ENCODE results near the gene CCDC142. TPM values are rescaled to one million over a fixed set of nuclear protein-coding genes. Genes with fewer than 3 reads are reported as not detected.

Gene CCDC142
- total and polyA plus RNA-seq, 4 experiments from 2014 or later: 3.6 to 67.6 (median 37.1) TPM

DNA sequence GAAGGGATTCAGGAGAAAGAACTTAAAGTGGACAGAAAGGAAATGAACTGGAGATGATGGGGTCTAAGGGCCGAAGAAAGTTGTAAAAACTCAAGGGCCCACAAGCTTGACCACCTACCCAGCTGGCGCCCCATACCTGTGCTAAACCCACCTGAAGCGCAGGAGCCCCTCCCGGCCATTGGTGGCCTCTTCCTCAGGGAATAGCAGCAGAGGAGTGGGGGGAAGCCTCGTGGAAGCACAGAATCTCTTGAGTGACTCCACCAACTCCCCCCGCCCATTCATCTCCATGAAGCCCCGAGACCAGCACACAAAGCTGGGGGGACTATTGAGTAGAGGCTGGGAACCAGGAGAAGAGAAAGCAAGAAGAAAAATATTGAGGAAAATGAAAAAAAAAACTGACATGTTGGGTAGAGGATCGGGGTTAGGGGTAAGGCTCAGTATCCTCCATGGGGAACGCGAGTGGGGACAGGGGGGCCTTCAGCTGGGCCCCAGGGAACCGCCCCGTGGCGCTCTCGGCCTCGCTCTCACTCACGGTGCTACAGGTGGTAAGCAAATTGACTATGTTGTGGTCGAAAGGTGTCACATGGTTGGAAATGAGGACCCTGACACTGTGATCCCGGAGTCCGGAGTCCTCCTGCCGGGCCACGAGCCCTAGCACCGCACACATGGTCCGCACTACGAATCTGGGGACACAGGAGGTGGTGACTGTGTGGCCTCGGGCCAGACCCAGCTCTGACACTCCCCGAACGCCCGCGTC lies 46.0 kb upstream of the CCDC142 start:
- Mint-ChIP-seq H3K36me3 (peaks cover 35 to 49% of the 10 kb centered on the region in 2 donors), H3K27me3 (no peaks in the 10 kb centered on the region), H3K9me3 (no peaks in the 10 kb centered on the region), H3K27ac (peak overlapping the region; percentile 87 to 97 (median 94)), H3K4me3 (peak overlapping the region; percentile 92 to 96 (median 94)), H3K4me1 (peaks cover 19 to 50% (median 40%) of the 10 kb centered on the region in 4 donors)
- POLR2A ChIA-PET (ENCODE audit: partially characterized antibody): interaction anchor here (0.7 to 6.3 kb wide), 16 partner anchors 9 to 309 kb away, joined by 3 to 87 read pairs (median 12); partner anchors contain the start of genes C2orf81, CCDC142, INO80B and MRPL53
- Histone ChIP-seq H3K27me3 (ENCODE audit: insufficient read depth, low read length) (no peaks in the 10 kb centered on the region), H3K9me3 (ENCODE audit: control insufficient read depth in 1 of 2, low read length in 2 of 2) (no peaks in the 10 kb centered on the region), H3K36me3 (ENCODE audit: insufficient read depth, low read length) (peaks cover 19% of the 10 kb centered on the region), H3K4me1 (ENCODE audit: insufficient read depth, low read length) (peaks cover 31% of the 10 kb centered on the region), H3K4me3 (ENCODE audit: low read length in 2 of 2) (peak overlapping the region; percentile 89 to 100), H3K27ac (ENCODE audit: low read depth, low read length) (peak overlapping the region; percentile 84)
- DNase-seq: no peak
- CTCF ChIA-PET (ENCODE audit: partially characterized antibody): interaction anchor here (3.5 to 6.4 kb wide), 2 partner anchors 25 to 46 kb away, joined by 17 to 63 read pairs; partner anchors contain the start of genes CCDC142 and TTC31
- intact Hi-C loops (cut with micrococcal nuclease): loop anchor here (1.0 to 2.0 kb wide), 7 partner anchors 21 to 602 kb away; partner anchors contain the start of genes C2orf81, DGUOK, DOK1 and INO80B

DNA sequence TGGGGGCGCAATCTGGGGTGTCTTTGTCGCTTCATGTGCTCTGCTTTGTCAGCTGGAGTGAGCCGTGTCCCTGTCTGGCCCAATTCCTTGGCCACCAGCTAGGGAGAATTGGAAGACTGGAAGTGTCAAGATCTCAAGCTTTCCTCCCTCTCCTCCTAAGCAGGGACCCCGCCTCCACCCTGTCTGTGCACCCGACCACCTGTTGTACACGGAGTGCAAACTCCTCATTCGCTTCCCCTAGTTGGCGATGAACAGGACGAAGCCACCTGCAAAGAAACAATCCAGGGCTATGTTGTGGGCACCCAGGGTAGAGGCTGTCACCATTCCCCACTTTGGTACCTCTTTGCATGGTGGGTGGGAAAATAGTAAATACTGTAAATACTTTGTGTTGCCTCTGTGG lies 44.9 kb upstream of the CCDC142 start:
- Mint-ChIP-seq H3K4me3 (peak overlapping the region; percentile 92 to 96 (median 94)), H3K36me3 (peaks cover 34 to 47% of the 10 kb centered on the region in 2 donors), H3K27me3 (no peaks in the 10 kb centered on the region), H3K27ac (peak overlapping the region in 5 of 7 donors; percentile 68 to 97 (median 93)), H3K9me3 (no peaks in the 10 kb centered on the region), H3K4me1 (peaks cover 19 to 50% (median 40%) of the 10 kb centered on the region in 4 donors)
- Histone ChIP-seq H3K4me1 (ENCODE audit: insufficient read depth, low read length) (peaks cover 31% of the 10 kb centered on the region), H3K27ac (ENCODE audit: low read depth, low read length) (no peak overlapping the region), H3K4me3 (ENCODE audit: low read length in 2 of 2) (no peak overlapping the region), H3K9me3 (ENCODE audit: control insufficient read depth in 1 of 2, low read length in 2 of 2) (no peaks in the 10 kb centered on the region), H3K36me3 (ENCODE audit: insufficient read depth, low read length) (peaks cover 19% of the 10 kb centered on the region), H3K27me3 (ENCODE audit: insufficient read depth, low read length) (no peaks in the 10 kb centered on the region)
- ChIA-PET POLR2A (ENCODE audit: partially characterized antibody) (interaction anchor here (1.3 to 2.8 kb wide), 5 partner anchors 15 to 46 kb away, joined by 3 to 11 read pairs (median 7); partner anchors contain the start of genes CCDC142, PCGF1 and TTC31), CTCF (ENCODE audit: partially characterized antibody) (interaction anchor here (1.6 kb wide), 1 partner anchor 704 kb away, joined by 3 read pairs; no protein-coding TSS in a partner anchor)
- intact Hi-C loops (cut with micrococcal nuclease): loop anchor here (2.0 kb wide), 1 partner anchor 73 kb away; the partner anchor contains the start of gene INO80B
- no peak for DNase-seq

DNA sequence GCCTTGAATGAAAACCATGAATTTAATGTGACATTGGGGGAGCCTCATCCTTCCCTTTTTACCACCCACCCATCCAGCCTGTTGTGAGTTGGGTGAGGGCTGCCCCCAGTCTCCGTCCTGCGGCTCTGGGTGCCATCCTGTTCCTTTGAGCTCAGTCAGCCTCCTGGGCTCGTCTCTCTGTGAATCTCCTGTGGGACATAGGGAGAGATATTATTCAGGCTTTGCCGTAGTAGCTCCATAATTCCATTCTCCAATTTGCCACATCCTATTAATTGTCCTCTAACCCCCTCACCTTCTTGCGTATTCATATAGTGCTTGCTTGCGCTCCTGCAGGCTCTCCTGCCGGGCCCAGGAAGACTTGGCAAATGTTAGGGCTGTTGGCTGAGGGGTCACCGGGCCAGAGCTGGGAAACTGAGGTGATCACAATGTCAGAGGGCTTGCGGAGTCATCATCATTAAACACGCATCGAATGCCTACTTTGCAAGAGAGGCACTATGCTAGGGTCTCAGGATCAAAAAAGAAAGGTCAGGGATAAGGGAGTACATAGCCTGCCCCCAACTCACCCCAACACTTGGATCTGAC lies 43.9 kb upstream of the CCDC142 start:
- no peaks in the 10 kb centered on the region for H3K27me3 ChIP-seq (ENCODE audit: insufficient read depth, low read length)
- Mint-ChIP-seq H3K27ac (peak overlapping the region in 3 of 7 donors; percentile 43 to 62 (median 60)), H3K4me3 (peak overlapping the region in 2 of 8 donors; percentile 1 to 30), H3K9me3 (no peaks in the 10 kb centered on the region), H3K36me3 (peaks cover 26 to 38% of the 10 kb centered on the region in 2 donors), H3K4me1 (peaks cover 14 to 41% (median 32%) of the 10 kb centered on the region in 4 donors), H3K27me3 (peaks cover under 1 to 4% of the 10 kb centered on the region in 2 donors)
- H3K36me3 ChIP-seq (ENCODE audit: insufficient read depth, low read length): peaks cover 19% of the 10 kb centered on the region
- no peak overlapping the region for H3K27ac ChIP-seq (ENCODE audit: low read depth, low read length)
- ChIA-PET POLR2A (ENCODE audit: partially characterized antibody) (interaction anchor here (0.8 to 2.8 kb wide), 10 partner anchors 11 to 106 kb away, joined by 3 to 12 read pairs (median 6); partner anchors contain the start of genes C2orf81, CCDC142, MRPL53 and PCGF1), CTCF (ENCODE audit: partially characterized antibody) (interaction anchor here (1.3 to 1.6 kb wide), 3 partner anchors 12 to 703 kb away, joined by 3 to 7 read pairs (median 3); partner anchors contain the start of genes CCDC142, TLX2 and TTC31)
- no peak for DNase-seq
- H3K9me3 ChIP-seq (ENCODE audit: control insufficient read depth in 1 of 2, low read length in 2 of 2): no peaks in the 10 kb centered on the region
- H3K4me3 ChIP-seq (ENCODE audit: low read length in 2 of 2): no peak overlapping the region
- H3K4me1 ChIP-seq (ENCODE audit: insufficient read depth, low read length): peaks cover 28% of the 10 kb centered on the region
- intact Hi-C loops (cut with micrococcal nuclease): no loop called here

DNA sequence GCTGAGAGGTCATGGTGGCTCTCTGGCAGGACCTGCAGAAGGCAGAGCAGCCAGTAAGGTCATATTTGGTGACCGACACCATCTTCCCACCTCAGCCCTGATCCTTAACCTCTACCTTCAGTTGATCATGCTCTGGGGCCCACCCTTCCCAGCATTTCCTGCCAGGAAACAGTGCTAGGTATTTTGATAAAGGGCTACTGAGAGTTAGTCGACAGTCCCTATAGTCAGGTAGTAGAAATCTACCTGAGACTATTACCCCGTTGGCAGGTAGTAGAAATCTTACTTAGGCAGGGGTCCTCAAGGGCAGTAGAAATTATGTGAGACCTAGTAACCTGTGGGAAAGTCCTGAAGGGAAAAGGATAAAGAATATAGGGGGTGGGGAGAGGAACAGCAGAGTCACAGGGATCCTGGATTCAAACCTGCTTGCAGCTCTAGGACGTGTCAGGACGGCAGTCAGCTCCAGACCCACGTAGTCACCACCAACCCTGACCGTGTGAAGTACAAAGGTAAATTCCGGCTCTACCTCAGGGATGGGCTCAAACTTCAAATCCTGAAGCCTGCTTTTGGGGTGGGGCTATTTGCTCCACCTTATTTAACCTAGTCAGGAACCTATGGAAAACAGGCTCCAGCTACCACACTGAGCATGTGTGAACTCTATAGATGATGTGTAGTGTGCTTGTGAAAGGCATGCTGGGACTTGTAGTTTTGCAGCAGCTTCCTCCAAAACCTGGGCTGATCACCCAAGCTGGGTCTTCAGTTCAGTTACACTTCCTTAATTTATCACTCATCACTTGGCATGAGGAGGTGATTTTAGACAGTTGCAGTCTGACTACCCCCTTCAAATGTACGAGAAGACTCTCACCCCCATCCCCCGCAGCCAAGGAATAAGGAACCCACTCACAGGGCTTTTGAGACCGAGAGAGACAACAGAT lies 43.2 kb upstream of the CCDC142 start, which contains the start of gene DQX1:
Gene DQX1 (minus strand): TSS at position 515 of the 932 bp plus-strand sequence. CDS start 502 bp downstream, at position 13.
- CTCF ChIA-PET (ENCODE audit: partially characterized antibody): interaction anchor here (1.3 to 1.6 kb wide), 3 partner anchors 11 to 702 kb away, joined by 3 to 7 read pairs (median 3); partner anchors contain the start of genes CCDC142, TLX2 and TTC31
- Mint-ChIP-seq H3K4me3 (peak within 1 kb of the TSS in 5 of 8 donors; percentile 1 to 57 (median 39)), H3K9me3 (no peaks in the 10 kb centered on the region), H3K27me3 (peaks cover 2 to 4% of the 10 kb centered on the region in 2 donors), H3K36me3 (peaks cover 26 to 38% of the 10 kb centered on the region in 2 donors), H3K4me1 (peaks cover 11 to 33% (median 25%) of the 10 kb centered on the region in 4 donors), H3K27ac (peak within 1 kb of the TSS in 5 of 7 donors; percentile 12 to 62 (median 52))
- POLR2A ChIA-PET (ENCODE audit: partially characterized antibody): interaction anchor here (0.8 to 2.8 kb wide), 10 partner anchors 10 to 105 kb away, joined by 3 to 12 read pairs (median 6); partner anchors contain the start of genes C2orf81, CCDC142, MRPL53 and PCGF1
- Histone ChIP-seq H3K9me3 (ENCODE audit: control insufficient read depth in 1 of 2, low read length in 2 of 2) (no peaks in the 10 kb centered on the region), H3K4me1 (ENCODE audit: insufficient read depth, low read length) (peaks cover 20% of the 10 kb centered on the region), H3K36me3 (ENCODE audit: insufficient read depth, low read length) (peaks cover 19% of the 10 kb centered on the region), H3K4me3 (ENCODE audit: low read length in 2 of 2) (no peak within 1 kb of the TSS), H3K27ac (ENCODE audit: low read depth, low read length) (no peak within 1 kb of the TSS), H3K27me3 (ENCODE audit: insufficient read depth, low read length) (no peaks in the 10 kb centered on the region)
- DNase-seq: peak in 1 of 5 donors; percentile 39
- intact Hi-C loops (cut with micrococcal nuclease): no loop called here

DNA sequence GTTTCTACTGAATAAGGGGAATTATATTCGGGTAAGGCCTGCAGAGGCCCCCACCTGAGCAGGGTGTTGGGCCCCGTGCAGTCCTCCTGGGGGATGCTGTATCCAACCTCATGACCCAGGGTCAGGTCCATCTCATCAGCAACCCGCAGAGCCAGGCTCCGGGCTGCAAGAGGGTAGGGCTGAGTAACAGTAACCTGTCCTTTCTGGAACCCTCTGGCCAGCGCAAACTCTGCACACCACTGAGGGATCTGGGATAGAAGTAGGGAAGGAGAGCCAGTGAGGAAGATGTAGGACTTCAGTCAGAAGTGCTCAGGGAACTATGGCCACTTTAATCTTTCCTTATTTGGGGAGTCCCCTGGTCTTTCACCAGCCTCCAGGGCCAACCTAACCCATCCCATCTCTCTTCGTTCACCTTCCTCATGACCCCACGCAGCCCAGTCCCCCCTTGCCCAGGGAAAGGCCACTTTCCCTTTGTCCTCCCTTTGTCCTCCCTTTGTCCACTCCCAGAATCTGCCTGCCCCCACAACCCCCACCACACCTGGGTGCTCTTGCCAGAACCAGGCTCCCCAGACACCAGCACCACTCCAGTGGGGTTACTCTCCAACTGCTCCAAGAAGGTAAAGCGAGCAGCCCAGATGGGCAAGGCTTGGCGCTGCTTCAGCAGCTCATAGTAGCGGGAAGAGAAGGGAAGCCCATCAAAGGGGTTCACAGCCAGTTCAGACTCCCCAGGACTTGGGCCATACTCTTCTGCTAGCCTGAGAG lies 42.3 kb upstream of the CCDC142 start:
- Mint-ChIP-seq H3K4me3 (no peak overlapping the region), H3K4me1 (peaks cover 5 to 26% (median 19%) of the 10 kb centered on the region in 4 donors), H3K36me3 (peaks cover 26 to 35% of the 10 kb centered on the region in 2 donors), H3K27me3 (peaks cover 5 to 8% of the 10 kb centered on the region in 2 donors), H3K27ac (no peak overlapping the region), H3K9me3 (peaks cover 0 to 2% (median 0%) of the 10 kb centered on the region in 8 donors)
- Histone ChIP-seq H3K4me3 (ENCODE audit: low read length in 2 of 2) (no peak overlapping the region), H3K9me3 (ENCODE audit: control insufficient read depth in 1 of 2, low read length in 2 of 2) (no peaks in the 10 kb centered on the region), H3K27me3 (ENCODE audit: insufficient read depth, low read length) (no peaks in the 10 kb centered on the region), H3K27ac (ENCODE audit: low read depth, low read length) (no peak overlapping the region), H3K4me1 (ENCODE audit: insufficient read depth, low read length) (peaks cover 15% of the 10 kb centered on the region), H3K36me3 (ENCODE audit: insufficient read depth, low read length) (peaks cover 19% of the 10 kb centered on the region)
- POLR2A ChIA-PET (ENCODE audit: partially characterized antibody): interaction anchor here (2.1 to 2.8 kb wide), 3 partner anchors 10 to 21 kb away, joined by 7 to 12 read pairs (median 8); partner anchors contain the start of genes PCGF1 and TLX2
- intact Hi-C loops (cut with micrococcal nuclease): no loop called here
- CTCF ChIA-PET (ENCODE audit: partially characterized antibody): interaction anchor here (1.3 to 1.4 kb wide), 2 partner anchors 11 to 42 kb away, joined by 3 to 7 read pairs; partner anchors contain the start of genes CCDC142, TLX2 and TTC31
- no peak for DNase-seq
